Esophagus squamous epithelium (tissue), 5 donors: ENCODE data around the gene NEUROG1. TPM values are rescaled to one million over a fixed set of nuclear protein-coding genes. Genes with fewer than 3 reads are reported as not detected.
A peak's percentile ranks its signal among the peaks of the same experiment; 100 is the strongest.

ENCODE experiments used
- DNase-seq: peaks from one replicate; lab custom pipeline; 2025; lab: John Stamatoyannopoulos, UW
- H3K27ac ChIP-seq, 4 donors: fragments of 200-600 bp; sonication (generic); one replicate each; pipeline ENCODE4 v1.5.1; 2016 to 2019; ENCODE audit warnings: mild to moderate bottlenecking in 1 of 4
- H3K27me3 ChIP-seq, 4 donors: fragments of 200-600 bp; sonication (generic); 1 replicate in 3 of 4; 2 replicates in 1 of 4; pipeline versions ENCODE4 v1.5.1 to v1.6.0; 2017 to 2021; ENCODE audit warnings: antibody characterized with exemption in 1 of 4
- H3K36me3 ChIP-seq, 3 donors: fragments of 200-600 bp; sonication (generic); one replicate each; pipeline ENCODE4 v1.5.1; 2016 to 2019
- H3K4me1 ChIP-seq, 3 donors: fragments of 200-600 bp; sonication (generic); one replicate each; pipeline ENCODE4 v1.5.1; 2017 to 2019
- H3K4me3 ChIP-seq, 4 donors: fragments of 200-600 bp; sonication (generic); 1 replicate in 3 of 4; 2 replicates in 1 of 4; pipeline ENCODE4 v1.5.1; 2016 to 2019; ENCODE audit warnings: mild to moderate bottlenecking in 2 of 4, moderate library complexity in 1 of 4
- H3K9me3 ChIP-seq, 3 donors: fragments of 200-600 bp; sonication (generic); one replicate each; pipeline ENCODE4 v1.5.1; 2016 to 2019
- POLR2A ChIP-seq, 4 donors: fragments of 450-650 bp; IDR thresholded peaks; one replicate each; pipeline ENCODE4 v1.6.1; 2017; ENCODE audit warnings: antibody characterized with exemption in 4 of 4, mild to moderate bottlenecking in 4 of 4, moderate library complexity in 3 of 4
- WGBS, 2 donors: methylation state at CpG; one replicate each; pipeline ENCODE4 v1.1.5; 2018; 5-methylcytosine and 5-hydroxymethylcytosine counted together
- intact Hi-C: fragments of 100-400 bp; cut with DNase I; formaldehyde crosslinking; loops from one replicate; pipeline ENCODE4 v1.15.0; 2022
- total RNA-seq, 4 donors: library from RNA; depleted of rRNA; stranded (reverse); fragments of >200 nt; gene quantifications; one replicate each; pipeline ENCODE4 v1.1.0, GENCODE V29; 2016
- TF ChIP-seq, protein P1 (sequence below), 6 experiments: fragments of 450-650 bp in 4 of 6; fragments of 200-600 bp in 2 of 6; sonication (generic) in 2 of 6; IDR thresholded peaks; one replicate each; pipeline ENCODE4 v1.5.1; 2016 to 2019; ENCODE audit warnings: antibody characterized with exemption in 6 of 6, mild to moderate bottlenecking in 4 of 6, moderate library complexity in 4 of 6
- donor health status: DM: yes; HTN: yes; CAD: no.

The NEUROG1 gene
- total RNA-seq, 4 donors from 2014 or later: not detected

DNA sequence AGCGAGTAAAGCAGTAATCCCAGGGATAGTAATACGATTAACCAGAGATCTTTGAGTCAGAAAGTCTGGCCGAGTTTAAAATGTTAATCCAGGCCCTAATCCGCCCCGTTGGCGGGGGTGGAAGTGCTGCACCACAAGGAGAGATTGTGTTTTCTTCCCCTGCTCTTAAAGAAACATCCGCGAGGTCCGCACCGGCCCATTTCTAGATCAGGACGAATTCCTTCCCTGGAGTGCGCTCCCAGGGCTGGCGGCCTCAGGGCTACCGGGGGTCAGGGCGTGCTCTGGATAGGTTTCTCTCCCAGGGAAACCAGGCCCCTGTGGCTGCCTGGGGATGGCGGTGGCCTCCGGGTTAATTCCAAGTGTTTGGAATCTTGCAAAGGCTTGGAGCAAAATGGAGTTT is 9.3 kb upstream of the NEUROG1 start:
- DNase-seq: no peak
- TF ChIP-seq, protein P1, sequence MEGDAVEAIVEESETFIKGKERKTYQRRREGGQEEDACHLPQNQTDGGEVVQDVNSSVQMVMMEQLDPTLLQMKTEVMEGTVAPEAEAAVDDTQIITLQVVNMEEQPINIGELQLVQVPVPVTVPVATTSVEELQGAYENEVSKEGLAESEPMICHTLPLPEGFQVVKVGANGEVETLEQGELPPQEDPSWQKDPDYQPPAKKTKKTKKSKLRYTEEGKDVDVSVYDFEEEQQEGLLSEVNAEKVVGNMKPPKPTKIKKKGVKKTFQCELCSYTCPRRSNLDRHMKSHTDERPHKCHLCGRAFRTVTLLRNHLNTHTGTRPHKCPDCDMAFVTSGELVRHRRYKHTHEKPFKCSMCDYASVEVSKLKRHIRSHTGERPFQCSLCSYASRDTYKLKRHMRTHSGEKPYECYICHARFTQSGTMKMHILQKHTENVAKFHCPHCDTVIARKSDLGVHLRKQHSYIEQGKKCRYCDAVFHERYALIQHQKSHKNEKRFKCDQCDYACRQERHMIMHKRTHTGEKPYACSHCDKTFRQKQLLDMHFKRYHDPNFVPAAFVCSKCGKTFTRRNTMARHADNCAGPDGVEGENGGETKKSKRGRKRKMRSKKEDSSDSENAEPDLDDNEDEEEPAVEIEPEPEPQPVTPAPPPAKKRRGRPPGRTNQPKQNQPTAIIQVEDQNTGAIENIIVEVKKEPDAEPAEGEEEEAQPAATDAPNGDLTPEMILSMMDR (IDR thresholded peaks at IDR 0.05): no peak
- no peak for TF ChIP-seq POLR2A (IDR thresholded peaks at IDR 0.05)
- 16 to 68% methylated on average over 6 to 15 of the region's 17 CpGs for WGBS, 2 donors
- Histone ChIP-seq H3K4me1 (peaks cover 13 to 38% (median 15%) of the 10 kb centered on the region in 3 donors), H3K4me3 (peak overlapping the region in 3 of 4 donors; percentile 49 to 72 (median 52)), H3K27me3 (peaks cover 3 to 97% (median 7%) of the 10 kb centered on the region in 4 donors), H3K9me3 (no peaks in the 10 kb centered on the region), H3K36me3 (no peaks in the 10 kb centered on the region), H3K27ac (no peak overlapping the region)
- intact Hi-C loops: no loop called here

DNA sequence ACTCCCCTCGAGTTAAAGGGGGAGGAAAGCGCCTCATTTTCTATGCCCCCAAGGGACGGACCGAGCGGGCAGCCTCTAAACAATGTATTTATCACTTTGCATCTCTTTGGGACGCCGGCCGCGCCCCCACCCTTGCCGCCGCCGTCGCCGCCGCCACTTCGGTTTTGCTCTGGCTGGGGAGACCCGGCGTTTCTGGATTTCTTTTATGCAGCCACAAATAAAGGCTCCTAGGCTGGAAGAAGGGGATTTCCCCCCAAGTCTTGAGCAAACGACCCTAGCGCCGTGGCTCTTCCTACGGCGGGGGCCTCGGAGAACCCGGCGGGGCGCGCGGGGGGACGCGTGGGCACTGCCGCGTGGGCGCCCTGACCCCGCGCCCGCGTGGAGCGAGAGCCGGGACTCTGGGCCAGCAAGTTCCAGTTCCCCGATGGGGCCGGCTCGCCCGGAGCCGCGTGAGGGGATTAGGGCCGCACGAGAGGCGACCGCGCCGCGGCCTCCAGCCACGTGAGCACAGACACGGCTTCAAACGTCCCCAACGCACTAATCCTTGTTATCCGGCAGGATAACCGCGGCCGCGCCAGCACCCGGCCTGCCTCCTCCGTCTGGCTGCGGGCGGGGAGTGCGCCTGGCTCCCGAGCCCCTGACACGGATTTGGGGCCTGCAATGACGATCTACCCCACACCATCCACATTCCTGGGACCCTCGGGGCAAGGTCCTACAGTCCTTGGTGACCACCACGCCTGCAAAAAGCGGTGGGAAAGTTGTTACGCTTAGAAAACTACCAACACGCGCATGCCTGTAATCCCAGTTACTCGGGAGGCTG is 7.9 kb upstream of the NEUROG1 start:
- H3K27me3 ChIP-seq: peaks cover 3 to 97% (median 7%) of the 10 kb centered on the region in 4 donors
- no peaks in the 10 kb centered on the region for H3K36me3 ChIP-seq
- no peak for TF ChIP-seq POLR2A (IDR thresholded peaks at IDR 0.05)
- TF ChIP-seq, protein P1 (IDR thresholded peaks at IDR 0.05): no peak
- DNase-seq: no peak
- H3K4me1 ChIP-seq: peaks cover 13 to 44% (median 15%) of the 10 kb centered on the region in 3 donors
- H3K27ac ChIP-seq: peak overlapping the region in 3 of 4 donors; percentile 17 to 51 (median 26)
- 9 to 11% methylated on average over 18 to 22 of the region's 77 CpGs for WGBS, 2 donors
- H3K4me3 ChIP-seq: peak overlapping the region; percentile 27 to 72 (median 50)
- intact Hi-C loops: no loop called here
- no peaks in the 10 kb centered on the region for H3K9me3 ChIP-seq

DNA sequence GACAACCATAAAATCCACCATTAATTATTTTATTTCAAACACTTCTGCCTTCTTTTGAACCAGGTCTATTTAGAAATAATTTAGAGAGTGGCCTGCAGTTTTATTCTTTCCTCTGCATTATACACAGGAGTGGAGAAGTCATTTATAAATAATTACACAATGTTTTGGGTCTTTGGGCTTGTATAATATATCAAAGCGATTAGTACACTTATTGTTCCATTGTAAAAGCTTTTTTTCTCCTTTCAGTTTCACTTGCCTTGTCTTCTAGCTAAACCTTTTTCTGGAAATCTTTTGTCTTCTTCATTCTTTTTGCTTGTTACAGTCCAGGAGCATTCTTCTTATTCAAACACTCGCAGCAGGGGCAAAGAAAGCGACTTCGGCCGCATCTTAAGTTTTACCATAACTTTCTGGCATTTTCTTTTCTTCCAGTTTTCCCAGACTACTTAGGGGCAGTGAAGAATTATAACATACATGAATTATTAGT is 7.3 kb upstream of the NEUROG1 start:
- H3K27me3 ChIP-seq: peaks cover 3 to 98% (median 7%) of the 10 kb centered on the region in 4 donors
- TF ChIP-seq, protein P1 (IDR thresholded peaks at IDR 0.05): no peak
- no peak for TF ChIP-seq POLR2A (IDR thresholded peaks at IDR 0.05)
- H3K27ac ChIP-seq: peak overlapping the region in 2 of 4 donors; percentile 13 to 51
- WGBS, 2 donors: 21 to 23% methylated on average over 5 of the region's 5 CpGs
- no peaks in the 10 kb centered on the region for H3K36me3 ChIP-seq
- H3K4me1 ChIP-seq: peaks cover 13 to 39% (median 15%) of the 10 kb centered on the region in 3 donors
- intact Hi-C loops: no loop called here
- peak overlapping the region; percentile 27 to 72 (median 50) for H3K4me3 ChIP-seq
- DNase-seq: no peak
- H3K9me3 ChIP-seq: no peaks in the 10 kb centered on the region

DNA sequence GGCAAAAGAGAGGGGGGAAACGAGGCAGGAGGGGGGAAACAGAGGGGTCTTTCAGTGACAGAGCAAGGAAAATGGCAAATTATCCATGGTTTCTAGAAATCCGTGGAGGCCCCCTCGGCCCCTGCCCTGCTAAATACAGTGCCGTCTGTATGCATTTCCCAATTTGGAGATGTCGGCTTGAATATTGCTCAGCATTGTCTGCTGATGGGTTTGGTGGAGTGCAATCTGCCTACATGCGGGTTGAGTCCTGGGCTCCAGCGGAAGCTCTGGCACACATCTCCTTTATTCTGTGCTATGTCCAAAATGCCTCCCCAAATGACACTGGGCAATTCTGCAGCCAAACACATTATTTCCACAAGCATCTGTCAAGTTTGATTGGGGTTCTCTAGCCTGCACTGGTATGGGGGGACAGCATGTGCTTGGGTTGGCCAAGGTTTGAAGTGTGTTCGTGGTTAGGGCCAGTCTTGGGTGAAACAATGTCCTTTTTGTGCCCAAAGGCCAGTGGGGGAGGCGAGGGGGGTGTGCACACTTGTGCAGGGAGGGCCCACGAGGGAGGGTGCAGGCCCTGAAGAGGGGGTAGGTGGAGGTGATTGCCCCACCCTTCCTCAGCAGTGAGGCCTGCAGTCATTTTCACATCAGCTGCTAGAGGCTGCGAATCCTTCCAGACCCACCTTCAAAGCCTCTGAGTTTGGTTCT is 6.2 kb upstream of the NEUROG1 start:
- no peak for DNase-seq
- intact Hi-C loops: no loop called here
- Histone ChIP-seq H3K27me3 (peaks cover 3 to 98% (median 9%) of the 10 kb centered on the region in 4 donors), H3K4me1 (peaks cover 13 to 32% (median 15%) of the 10 kb centered on the region in 3 donors), H3K27ac (no peak overlapping the region), H3K4me3 (no peak overlapping the region), H3K9me3 (no peaks in the 10 kb centered on the region), H3K36me3 (no peaks in the 10 kb centered on the region)
- no peak for TF ChIP-seq POLR2A (IDR thresholded peaks at IDR 0.05)
- TF ChIP-seq, protein P1 (IDR thresholded peaks at IDR 0.05): no peak
- 57 to 72% methylated on average over 4 to 9 of the region's 11 CpGs for WGBS, 2 donors
